ENCODE measurements around the gene DLG5. TPM values are rescaled to one million over a fixed set of nuclear protein-coding genes. Genes with fewer than 3 reads are reported as not detected.

The DLG5 gene
- total and polyA plus RNA-seq, 10 of the 15 experiments (the other 5 are each of a cell fraction or from before 2014, with no cell fraction given), result 0.18 to 6.6 (median 2.7) TPM

DNA sequence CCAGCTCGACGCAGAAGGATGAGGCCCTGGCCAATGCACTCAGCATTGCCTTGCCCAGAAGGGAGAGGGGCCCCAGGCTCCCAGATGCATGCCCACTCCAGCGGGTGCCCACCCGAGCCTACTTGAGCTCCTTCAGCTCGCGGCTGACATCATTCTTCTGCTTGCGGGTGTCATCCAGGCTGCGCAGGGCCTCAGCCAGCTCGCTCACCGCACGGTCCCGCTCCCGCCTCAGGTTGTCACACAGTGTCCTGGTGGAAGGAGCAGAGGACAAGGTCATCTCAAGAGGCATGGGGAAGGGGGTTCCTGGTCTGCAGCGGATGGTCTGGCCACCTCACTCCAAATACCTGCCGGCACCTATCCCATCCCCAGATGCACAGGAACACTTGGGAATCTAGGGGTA lies 92.8 kb downstream of the DLG5 start:
- DNase-seq (ENCODE audit: low read depth, low spot score) (no peak), ATAC-seq (no peak), FAIRE-seq (no peak)
- Histone ChIP-seq H3K9ac (ENCODE audit: control insufficient read depth, insufficient read depth, low read length) (no peak overlapping the region), H3K4me2 (ENCODE audit: control insufficient read depth, insufficient read depth) (no peak overlapping the region), H3K4me1 (ENCODE audit: control insufficient read depth, insufficient read depth, low read length) (peaks cover 11% of the 10 kb centered on the region), H3K36me3 (ENCODE audit: control insufficient read depth in 2 of 2, insufficient read depth in 2 of 2, low read length in 1 of 2) (peaks cover 0 to 6% of the 10 kb centered on the region in 2 experiments; a peak in 2 of 4 replicates), H3K79me2 (ENCODE audit: control insufficient read depth, insufficient read depth, low read length) (no peaks in the 10 kb centered on the region), H3K27ac (ENCODE audit: control insufficient read depth, insufficient read depth) (no peak overlapping the region), H2AFZ (ENCODE audit: control insufficient read depth, low read depth, low read length) (no peak overlapping the region), H3K4me3 (no peak overlapping the region), H3K27me3 (replicated peaks in 1 of 2; ENCODE audit: control insufficient read depth in 2 of 2, insufficient read depth in 2 of 2, low read length in 1 of 2) (no peaks in the 10 kb centered on the region), H3K9me3 (replicated peaks; ENCODE audit: control insufficient read depth, insufficient read depth, low read length) (no peaks in the 10 kb centered on the region), H4K20me1 (ENCODE audit: control insufficient read depth, insufficient read depth) (no peaks in the 10 kb centered on the region)
- WGBS (ENCODE audit: insufficient coverage, insufficient replicate concordance, low lambda C conversion rate, missing lambda C conversion rate), result 98% methylated on average over 15 of the region's 15 CpGs
- in situ Hi-C loops (cut with MboI), result no loop called here
- CTCF ChIA-PET, result no interaction called here
- BruUV-seq (replicated peaks), result no TSS peak
- RAD21 ChIA-PET (ENCODE audit: unreplicated experiment), result no interaction called here
- SMC1A ChIA-PET (ENCODE audit: uncharacterized antibody, unreplicated experiment), result no interaction called here
- POLR2A ChIA-PET, result no interaction called here
- intact Hi-C loops (cut with micrococcal nuclease; ENCODE audit: unreplicated experiment), result no loop called here
- TF ChIP-seq MYC (IDR thresholded peaks at IDR 0.05; ENCODE audit: insufficient read depth, insufficient read length, insufficient replicate concordance, low read length, severe bottlenecking), result no peak
- TF ChIP-seq, protein P1, sequence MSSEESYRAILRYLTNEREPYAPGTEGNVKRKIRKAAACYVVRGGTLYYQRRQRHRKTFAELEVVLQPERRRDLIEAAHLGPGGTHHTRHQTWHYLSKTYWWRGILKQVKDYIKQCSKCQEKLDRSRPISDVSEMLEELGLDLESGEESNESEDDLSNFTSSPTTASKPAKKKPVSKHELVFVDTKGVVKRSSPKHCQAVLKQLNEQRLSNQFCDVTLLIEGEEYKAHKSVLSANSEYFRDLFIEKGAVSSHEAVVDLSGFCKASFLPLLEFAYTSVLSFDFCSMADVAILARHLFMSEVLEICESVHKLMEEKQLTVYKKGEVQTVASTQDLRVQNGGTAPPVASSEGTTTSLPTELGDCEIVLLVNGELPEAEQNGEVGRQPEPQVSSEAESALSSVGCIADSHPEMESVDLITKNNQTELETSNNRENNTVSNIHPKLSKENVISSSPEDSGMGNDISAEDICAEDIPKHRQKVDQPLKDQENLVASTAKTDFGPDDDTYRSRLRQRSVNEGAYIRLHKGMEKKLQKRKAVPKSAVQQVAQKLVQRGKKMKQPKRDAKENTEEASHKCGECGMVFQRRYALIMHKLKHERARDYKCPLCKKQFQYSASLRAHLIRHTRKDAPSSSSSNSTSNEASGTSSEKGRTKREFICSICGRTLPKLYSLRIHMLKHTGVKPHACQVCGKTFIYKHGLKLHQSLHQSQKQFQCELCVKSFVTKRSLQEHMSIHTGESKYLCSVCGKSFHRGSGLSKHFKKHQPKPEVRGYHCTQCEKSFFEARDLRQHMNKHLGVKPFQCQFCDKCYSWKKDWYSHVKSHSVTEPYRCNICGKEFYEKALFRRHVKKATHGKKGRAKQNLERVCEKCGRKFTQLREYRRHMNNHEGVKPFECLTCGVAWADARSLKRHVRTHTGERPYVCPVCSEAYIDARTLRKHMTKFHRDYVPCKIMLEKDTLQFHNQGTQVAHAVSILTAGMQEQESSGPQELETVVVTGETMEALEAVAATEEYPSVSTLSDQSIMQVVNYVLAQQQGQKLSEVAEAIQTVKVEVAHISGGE (CRISPR knock-in tag; IDR thresholded peaks at IDR 0.05), result no peak
- no peak for TF ChIP-seq ASH2L (IDR thresholded peaks at IDR 0.05; ENCODE audit: borderline replicate concordance, low read depth)
- TF ChIP-seq NFYA (IDR thresholded peaks at IDR 0.05; ENCODE audit: borderline replicate concordance, low read depth, low read length), result no peak
- no peak for TF ChIP-seq JUNB (IDR thresholded peaks at IDR 0.05)
- TF ChIP-seq, protein P2, sequence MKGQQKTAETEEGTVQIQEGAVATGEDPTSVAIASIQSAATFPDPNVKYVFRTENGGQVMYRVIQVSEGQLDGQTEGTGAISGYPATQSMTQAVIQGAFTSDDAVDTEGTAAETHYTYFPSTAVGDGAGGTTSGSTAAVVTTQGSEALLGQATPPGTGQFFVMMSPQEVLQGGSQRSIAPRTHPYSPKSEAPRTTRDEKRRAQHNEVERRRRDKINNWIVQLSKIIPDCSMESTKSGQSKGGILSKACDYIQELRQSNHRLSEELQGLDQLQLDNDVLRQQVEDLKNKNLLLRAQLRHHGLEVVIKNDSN (IDR thresholded peaks at IDR 0.05; ENCODE audit: borderline replicate concordance, extremely low read length, insufficient read depth, low read depth, low read length), result no peak
- TF ChIP-seq MEF2A (IDR thresholded peaks at IDR 0.05; ENCODE audit: insufficient read depth, low read depth, low read length), result no peak
- no peak for TF ChIP-seq YY1 (IDR thresholded peaks at IDR 0.05; ENCODE audit: low read depth, low read length)
- TF ChIP-seq CEBPB (IDR thresholded peaks at IDR 0.05; ENCODE audit: borderline replicate concordance in 1 of 2, low read depth in 2 of 2, low read length in 2 of 2), result no peak
- TF ChIP-seq SRF (IDR thresholded peaks at IDR 0.05; ENCODE audit: low read depth in 2 of 2, low read length in 2 of 2), result no peak
- TF ChIP-seq, protein P3, sequence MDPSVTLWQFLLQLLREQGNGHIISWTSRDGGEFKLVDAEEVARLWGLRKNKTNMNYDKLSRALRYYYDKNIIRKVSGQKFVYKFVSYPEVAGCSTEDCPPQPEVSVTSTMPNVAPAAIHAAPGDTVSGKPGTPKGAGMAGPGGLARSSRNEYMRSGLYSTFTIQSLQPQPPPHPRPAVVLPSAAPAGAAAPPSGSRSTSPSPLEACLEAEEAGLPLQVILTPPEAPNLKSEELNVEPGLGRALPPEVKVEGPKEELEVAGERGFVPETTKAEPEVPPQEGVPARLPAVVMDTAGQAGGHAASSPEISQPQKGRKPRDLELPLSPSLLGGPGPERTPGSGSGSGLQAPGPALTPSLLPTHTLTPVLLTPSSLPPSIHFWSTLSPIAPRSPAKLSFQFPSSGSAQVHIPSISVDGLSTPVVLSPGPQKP (IDR thresholded peaks at IDR 0.05; ENCODE audit: low read depth, low read length), result no peak
- no peak for TF ChIP-seq RAD21 (IDR thresholded peaks at IDR 0.05; ENCODE audit: insufficient read depth, low read depth, low read length)
- no peak for TF ChIP-seq SMC3 (IDR thresholded peaks at IDR 0.05; ENCODE audit: borderline replicate concordance, low read length)
- TF ChIP-seq SIX5 (IDR thresholded peaks at IDR 0.05; ENCODE audit: low read depth, low read length, severe bottlenecking), result no peak
- no peak for TF ChIP-seq NR2C2 (IDR thresholded peaks at IDR 0.05; ENCODE audit: borderline replicate concordance, control insufficient read depth, insufficient read length, low read depth)
- no peak for TF ChIP-seq RELA (IDR thresholded peaks at IDR 0.05; ENCODE audit: borderline replicate concordance, partially characterized antibody)
- no peak for TF ChIP-seq ETV6 (conservative IDR thresholded peaks at IDR 0.05 in 1 of 2, IDR thresholded peaks at IDR 0.05 in 1 of 2; ENCODE audit: borderline replicate concordance in 1 of 2, low read depth in 1 of 2)
- no peak for TF ChIP-seq ZNF384 (IDR thresholded peaks at IDR 0.05; ENCODE audit: borderline replicate concordance, low read depth, low read length)
